ENCODE data around the gene GTF3C4.

GTF3C4 gene

GRCh38 chr9:132698989-132699388, 28.7 kb downstream of the GTF3C4 start:
- Histone ChIP-seq H3K27me3 (replicated peaks; ENCODE audit: control insufficient read depth, insufficient read depth, low read length) (no peaks in the 10 kb centered on the region), H3K36me3 (ENCODE audit: control insufficient read depth, insufficient read depth, low read length) (no peaks in the 10 kb centered on the region), H3K4me3 (replicated peaks; ENCODE audit: low read depth, low read length) (no peak overlapping the region)
- no peak for DNase-seq (ENCODE audit: extremely low read depth, insufficient read length)
- TF ChIP-seq CTCF (IDR thresholded peaks at IDR 0.05; ENCODE audit: insufficient read depth, low read length, poor library complexity, severe bottlenecking): no peak

GRCh38 chr9:132699956-132700355, 29.7 kb downstream of the GTF3C4 start:
- DNase-seq (ENCODE audit: extremely low read depth, insufficient read length): no peak
- no peaks in the 10 kb centered on the region for H3K27me3 ChIP-seq (replicated peaks; ENCODE audit: control insufficient read depth, insufficient read depth, low read length)

GRCh38 chr9:132702254-132702653, 32.0 kb downstream of the GTF3C4 start:
- H3K4me3 ChIP-seq (replicated peaks; ENCODE audit: low read depth, low read length): no peak overlapping the region
- H3K27me3 ChIP-seq (replicated peaks; ENCODE audit: control insufficient read depth, insufficient read depth, low read length): no peaks in the 10 kb centered on the region
- TF ChIP-seq CTCF (IDR thresholded peaks at IDR 0.05; ENCODE audit: insufficient read depth, low read length, poor library complexity, severe bottlenecking): no peak
- no peak for DNase-seq (ENCODE audit: extremely low read depth, insufficient read length)
- H3K36me3 ChIP-seq (ENCODE audit: control insufficient read depth, insufficient read depth, low read length): no peaks in the 10 kb centered on the region

More at GRCh38 chr9:132699956-132700355, 29.7 kb downstream of the GTF3C4 start:
- H3K4me3 ChIP-seq (replicated peaks; ENCODE audit: low read depth, low read length): no peak overlapping the region
- TF ChIP-seq CTCF (IDR thresholded peaks at IDR 0.05; ENCODE audit: insufficient read depth, low read length, poor library complexity, severe bottlenecking): no peak
- H3K36me3 ChIP-seq (ENCODE audit: control insufficient read depth, insufficient read depth, low read length): no peaks in the 10 kb centered on the region

- TF ChIP-seq CTCF (IDR thresholded peaks at IDR 0.05; ENCODE audit: insufficient read depth, low read length, poor library complexity, severe bottlenecking): no peak
- H3K36me3 ChIP-seq (ENCODE audit: control insufficient read depth, insufficient read depth, low read length): no peaks in the 10 kb centered on the region
- H3K4me3 ChIP-seq (replicated peaks; ENCODE audit: low read depth, low read length): no peak overlapping the region
- H3K27me3 ChIP-seq (replicated peaks; ENCODE audit: control insufficient read depth, insufficient read depth, low read length): no peaks in the 10 kb centered on the region
- no peak for DNase-seq (ENCODE audit: extremely low read depth, insufficient read length)
These were observed 33.1 kb downstream of the GTF3C4 start for GRCh38 chr9:132703336-132703735.

- H3K36me3 ChIP-seq (ENCODE audit: control insufficient read depth, insufficient read depth, low read length): no peaks in the 10 kb centered on the region
These were observed 38.0 kb downstream of the GTF3C4 start for GRCh38 chr9:132708239-132708638.

More at GRCh38 chr9:132708239-132708638, 38.0 kb downstream of the GTF3C4 start:
- TF ChIP-seq CTCF (IDR thresholded peaks at IDR 0.05; ENCODE audit: insufficient read depth, low read length, poor library complexity, severe bottlenecking): no peak
- Histone ChIP-seq H3K4me3 (replicated peaks; ENCODE audit: low read depth, low read length) (no peak overlapping the region), H3K27me3 (replicated peaks; ENCODE audit: control insufficient read depth, insufficient read depth, low read length) (no peaks in the 10 kb centered on the region)
- no peak for DNase-seq (ENCODE audit: extremely low read depth, insufficient read length)
